NCI-H146 treated with DMSO at 0.1 percent for 48 hours (cell line): ENCODE data around the gene CRTC3.

ENCODE experiments used
- DNase-seq: peaks from one replicate; lab custom pipeline; 2025; ENCODE audit not compliant: unreplicated experiment; lab: John Stamatoyannopoulos, UW

CRTC3 gene

DNA sequence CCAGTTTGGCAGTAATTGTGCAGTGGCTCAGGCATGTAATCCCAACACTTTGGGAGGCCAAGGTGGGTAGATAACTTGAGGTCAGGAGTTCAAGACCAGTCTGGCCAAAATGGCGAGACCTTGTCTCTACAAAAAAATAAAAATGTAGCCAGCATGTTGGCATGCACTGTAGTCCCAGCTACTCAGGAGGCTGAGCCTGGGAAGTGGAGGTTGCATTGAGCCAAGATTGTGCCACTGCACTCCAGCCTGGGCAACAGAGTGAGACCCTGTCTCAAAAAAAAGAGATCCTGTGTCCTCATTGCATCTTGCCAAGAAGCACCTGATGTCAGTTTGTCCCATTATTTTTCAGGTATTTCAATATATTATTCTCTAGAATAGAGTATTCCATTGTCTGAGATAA is 61.8 kb downstream of the CRTC3 start:
- DNase-seq = no peak

DNA sequence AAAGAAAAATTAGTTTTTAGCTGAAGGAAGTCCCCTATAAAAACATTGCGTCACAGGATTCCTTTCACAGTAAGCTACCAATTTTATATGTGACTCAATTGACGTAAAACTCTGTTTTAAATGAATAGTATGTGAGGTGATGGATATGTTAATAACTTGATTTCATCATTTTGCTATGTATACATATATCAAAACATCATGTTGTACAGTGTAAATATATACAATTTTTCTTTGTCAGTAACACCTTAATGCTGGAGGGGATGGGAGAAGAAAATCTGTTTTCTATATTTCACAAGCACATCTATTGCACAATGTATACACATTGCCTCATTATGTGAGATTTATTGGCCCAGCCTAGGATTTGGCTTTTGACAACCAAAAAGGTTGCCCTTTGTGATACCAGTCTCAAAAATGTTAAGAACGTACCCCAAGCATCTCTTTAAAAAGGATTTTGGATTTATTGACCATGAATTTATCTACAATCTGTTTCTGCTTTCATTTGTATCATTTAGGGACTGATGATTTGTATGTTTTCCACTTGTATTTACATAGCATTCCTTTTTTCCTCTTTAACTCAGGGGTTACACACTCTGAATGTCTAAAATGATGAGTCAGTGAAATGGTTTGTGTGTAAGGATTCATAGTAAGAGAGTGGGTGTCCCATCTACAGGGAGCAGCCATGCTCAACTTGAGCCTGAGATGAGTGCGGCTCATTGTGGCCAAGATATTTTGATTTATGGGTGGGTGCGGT is 62.6 kb downstream of the CRTC3 start:
- DNase-seq = no peak

DNA sequence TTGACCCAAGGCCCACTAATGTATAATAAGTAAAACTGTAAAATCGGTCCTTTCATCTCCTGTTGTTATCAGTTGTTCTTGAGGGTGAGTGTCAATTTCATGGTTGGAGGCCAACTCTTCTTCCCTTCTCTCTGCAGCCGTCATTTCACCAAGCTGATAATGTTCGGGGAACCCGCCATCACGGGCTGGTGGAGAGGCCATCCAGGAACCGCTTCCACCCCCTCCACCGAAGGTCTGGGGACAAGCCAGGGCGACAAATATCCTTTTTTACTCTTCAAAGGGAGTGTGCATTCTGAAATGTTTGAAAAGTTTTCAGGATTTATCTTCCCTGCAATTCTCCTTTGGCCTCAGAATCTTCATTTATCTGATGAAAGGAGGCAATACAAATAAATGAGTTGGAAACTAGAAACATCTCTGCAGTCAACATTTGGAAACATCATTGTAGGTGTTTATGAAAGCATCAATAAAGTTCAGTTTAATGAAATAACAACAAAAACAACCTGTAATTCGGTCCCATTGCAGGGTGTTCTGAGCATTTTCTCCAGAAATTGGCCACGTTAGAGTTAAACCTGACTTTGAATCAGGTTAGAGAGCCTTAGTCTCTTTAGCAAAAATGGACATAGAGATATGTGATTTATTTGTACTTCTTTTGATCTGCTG is 63.9 kb downstream of the CRTC3 start:
- no peak for DNase-seq

DNA sequence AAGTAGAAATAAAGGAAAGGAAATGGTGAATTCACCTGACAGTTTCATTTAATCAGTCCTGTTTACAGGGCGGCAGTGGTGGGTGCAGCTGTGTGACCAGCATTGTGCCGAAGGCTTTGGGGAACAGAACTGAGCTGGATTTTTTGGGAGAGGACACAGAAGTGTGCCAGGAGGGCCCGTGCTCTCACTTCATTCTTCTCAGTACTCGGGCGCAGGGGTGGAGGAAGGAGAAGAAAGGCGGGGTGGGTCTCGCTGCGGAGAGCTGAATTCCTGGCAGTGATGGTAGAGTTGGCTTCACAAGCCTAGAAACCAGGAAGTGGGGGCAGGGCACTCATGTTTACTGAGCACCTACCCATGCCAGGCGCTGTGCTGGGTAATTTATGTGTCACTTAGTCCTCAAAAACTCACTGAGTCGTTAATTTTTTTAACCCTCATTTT is 64.6 kb downstream of the CRTC3 start:
- no peak for DNase-seq

DNA sequence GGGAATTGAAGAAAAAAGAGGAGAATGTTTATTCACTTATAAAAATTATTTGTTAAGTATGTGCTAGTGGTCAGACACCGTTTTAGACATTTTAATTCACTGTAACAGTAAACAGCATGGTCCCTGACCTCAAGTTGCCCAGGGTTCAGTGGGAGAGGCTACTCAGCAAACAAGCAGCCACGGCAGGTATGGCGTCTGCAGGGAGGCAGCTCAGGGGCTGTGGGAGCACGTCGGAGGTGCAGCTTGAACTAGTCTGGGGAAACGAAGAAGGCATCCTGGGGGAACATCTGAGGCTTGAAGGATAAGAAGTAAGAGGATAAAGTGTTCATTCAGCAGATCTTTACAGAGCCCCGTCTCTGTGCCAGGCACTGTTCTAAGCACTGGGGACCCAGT is 66.0 kb downstream of the CRTC3 start:
- no peak for DNase-seq

DNA sequence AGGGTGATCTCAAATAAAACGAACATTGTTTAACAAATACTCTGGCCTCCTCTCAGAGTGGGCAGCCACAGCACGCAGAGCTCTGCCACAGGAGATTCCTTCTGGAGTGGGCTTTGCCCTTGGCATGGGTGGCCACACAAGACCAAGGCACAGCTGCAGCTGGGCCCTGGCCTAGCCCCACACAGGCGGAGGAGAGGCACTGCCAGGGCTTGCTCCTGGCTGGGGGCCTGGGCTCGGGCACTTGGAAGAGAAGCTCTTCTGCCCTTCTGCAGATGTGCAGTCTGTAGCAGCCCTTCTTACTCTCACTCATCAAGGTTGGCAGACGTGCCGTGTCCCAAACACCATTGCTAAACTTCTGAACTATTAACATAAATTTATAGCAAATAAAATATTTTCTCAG is 67.2 kb downstream of the CRTC3 start:
- DNase-seq = no peak

DNA sequence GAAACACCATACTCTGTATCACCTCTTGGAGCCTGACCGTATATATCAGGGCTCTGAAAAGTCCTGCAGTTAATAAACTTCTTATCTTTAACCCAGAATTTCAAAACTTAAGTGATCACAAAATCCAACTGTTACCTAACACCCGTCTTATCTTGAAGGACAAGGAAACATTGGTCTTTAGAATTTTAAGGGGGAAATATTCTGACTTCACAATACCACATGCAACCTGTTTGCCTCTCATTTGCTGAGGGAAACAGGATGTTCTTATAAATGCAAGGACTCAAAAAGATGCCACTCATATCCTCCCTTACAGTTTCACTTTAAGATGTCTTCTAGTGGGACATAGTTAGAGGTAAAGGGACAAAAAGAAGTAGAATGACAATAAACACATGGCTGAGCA is 67.9 kb downstream of the CRTC3 start:
- DNase-seq = no peak

DNA sequence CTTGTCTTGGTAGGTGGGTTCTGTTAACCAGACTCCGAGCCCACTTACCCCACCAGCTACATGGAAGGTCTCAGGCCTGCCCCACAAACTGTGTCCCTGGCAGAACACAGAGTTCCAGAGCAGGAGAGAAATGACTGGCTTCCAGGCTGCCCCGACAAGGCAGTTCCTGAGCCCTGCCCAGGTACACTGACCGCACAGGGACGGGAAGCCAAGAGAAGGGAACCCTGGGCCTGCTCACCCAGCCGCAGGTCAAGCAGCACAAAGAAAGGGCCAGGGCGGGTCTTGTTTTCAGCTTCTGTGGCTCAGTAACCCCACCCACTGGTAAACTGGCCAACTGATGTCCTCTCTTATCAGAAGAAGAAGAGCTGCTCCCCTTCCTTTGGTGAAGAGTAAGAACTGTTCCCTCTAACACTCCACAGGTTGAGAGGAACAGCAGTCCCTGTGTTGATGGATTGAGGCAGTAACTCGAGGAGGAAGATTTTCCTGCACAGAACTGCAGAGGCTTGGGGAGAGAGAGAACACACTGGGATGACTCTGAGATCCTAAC is 68.4 kb downstream of the CRTC3 start:
- no peak for DNase-seq

DNA sequence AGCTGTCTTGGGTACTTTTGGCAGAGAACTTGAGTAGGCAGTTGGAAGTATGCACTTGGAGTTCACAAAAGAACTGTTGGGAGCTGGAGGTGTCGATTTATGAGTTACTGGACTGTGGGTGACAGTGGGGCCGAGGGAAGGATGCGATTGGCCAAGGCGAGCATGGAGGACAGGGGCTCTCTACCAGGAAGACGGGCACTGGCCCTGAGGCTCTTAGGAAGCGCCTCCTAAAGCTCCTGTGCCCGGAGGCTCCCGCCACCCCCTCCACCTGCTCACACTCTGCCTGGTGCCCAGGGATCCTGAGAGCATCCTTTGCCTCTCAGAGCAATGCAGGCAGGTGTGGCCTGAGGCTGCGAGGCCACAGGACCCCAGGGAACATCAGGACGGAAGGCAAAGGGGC is 69.0 kb downstream of the CRTC3 start:
- no peak for DNase-seq

DNA sequence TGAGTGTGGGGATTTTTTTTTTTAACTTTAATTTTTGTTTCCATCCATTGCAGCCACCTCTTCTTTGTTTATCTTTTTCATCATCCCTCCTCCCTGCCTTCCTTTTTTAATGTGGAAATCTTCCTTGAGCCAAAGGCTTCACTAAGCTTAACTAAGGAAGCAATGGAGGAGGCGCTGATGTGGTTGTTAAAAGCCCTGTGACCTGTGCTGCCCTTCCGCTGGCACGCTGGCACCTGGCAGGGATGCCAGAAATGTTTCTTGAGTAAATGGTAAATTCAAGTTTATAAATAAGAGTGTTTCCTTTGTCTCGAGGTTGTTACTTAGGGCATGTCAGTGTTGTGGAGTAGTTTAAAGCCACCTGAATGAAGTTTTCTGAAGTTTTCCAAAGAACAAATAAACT is 69.4 kb downstream of the CRTC3 start:
- DNase-seq = no peak

DNA sequence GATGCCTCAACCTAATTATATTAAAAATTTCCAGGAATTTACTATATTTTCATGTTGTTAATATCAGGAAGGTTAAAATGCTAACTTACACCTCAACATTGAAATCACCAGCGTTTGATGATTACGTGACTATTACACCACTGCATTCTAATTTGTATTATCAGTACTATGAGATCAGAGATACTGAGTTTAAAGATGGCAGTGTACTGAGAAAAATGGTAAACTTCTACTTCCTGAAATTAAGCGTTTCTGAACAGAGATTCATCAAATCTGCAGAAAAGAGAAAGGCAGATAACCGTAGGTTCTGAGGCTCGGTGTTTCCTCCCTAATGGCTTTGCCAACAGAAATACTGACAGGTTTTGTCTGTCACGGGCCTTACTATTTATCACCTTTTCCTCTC is 69.9 kb downstream of the CRTC3 start:
- no peak for DNase-seq

DNA sequence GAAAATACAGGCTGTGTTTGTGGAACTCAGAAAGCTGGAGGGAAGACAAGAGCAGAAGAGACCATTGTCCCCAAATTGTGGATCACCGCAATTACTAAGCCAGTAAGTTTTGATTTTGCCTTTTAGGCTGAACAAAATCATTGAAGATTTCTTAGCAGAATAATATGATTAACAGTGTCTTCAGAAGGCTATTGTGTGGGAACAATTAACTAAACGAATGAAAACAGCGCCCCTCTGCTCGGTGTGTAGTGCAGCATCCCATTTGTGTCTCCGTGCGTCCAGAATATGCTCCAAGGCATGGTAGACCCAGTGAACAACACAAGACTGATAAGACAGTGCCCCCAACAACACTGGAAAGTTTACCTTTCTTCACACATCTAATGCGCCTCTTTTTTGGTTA is 71.2 kb downstream of the CRTC3 start:
- no peak for DNase-seq

DNA sequence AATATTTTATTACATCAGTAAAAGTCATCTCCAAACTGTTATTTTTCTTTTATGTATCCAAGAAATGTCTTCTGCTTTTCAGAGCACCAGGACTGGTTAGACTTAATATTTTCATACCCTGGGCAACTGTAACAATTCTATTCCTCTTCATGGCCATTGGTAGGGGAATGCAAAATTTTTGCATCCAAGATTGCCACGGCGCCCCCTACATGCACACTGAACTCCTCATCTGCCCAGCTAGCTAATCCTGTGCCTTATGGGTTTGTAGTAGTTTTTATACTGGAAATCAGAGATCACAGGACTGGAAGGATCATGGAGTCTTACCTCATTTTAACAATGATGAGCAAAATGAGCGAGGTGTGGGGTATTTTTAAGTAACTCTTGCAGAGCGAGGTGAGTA is 74.2 kb downstream of the CRTC3 start:
- DNase-seq = no peak

DNA sequence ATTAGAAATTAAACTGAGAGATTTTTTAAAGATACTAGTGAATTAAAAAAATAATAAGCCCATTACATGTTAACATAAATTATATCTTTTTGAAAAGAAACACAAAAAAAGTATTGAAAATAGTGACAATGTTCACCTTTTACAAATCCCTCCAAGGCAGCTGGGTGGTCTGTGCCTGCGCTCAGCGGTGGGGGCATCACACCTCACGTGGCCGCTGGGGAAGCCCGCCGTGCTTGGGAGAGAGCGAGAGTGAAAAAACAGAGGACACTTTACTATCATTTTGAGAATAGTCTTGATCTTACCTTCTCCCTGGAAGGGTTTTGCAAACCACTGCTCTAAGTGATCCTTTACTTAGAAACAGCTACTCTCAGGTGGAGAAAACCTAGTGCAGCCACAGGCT is 76.9 kb downstream of the CRTC3 start:
- no peak for DNase-seq

DNA sequence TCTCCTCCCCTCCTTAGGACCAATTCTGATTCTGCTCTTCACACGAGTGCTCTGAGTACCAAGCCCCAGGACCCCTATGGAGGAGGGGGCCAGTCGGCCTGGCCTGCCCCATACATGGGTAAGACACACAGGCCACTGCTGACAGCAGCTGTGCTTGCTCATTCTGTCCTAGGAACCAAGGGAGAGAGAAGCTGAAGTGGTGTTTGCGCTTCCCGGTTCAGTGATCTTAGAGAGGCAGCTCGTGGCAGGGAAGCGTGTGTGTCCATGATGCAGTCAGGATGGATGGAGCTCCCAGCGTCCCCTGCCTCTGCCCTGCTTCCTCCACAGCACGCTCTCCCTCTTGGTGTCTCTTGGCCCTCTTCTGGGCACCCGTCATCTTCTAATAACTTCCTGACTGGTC is 77.6 kb downstream of the CRTC3 start:
- DNase-seq = no peak

DNA sequence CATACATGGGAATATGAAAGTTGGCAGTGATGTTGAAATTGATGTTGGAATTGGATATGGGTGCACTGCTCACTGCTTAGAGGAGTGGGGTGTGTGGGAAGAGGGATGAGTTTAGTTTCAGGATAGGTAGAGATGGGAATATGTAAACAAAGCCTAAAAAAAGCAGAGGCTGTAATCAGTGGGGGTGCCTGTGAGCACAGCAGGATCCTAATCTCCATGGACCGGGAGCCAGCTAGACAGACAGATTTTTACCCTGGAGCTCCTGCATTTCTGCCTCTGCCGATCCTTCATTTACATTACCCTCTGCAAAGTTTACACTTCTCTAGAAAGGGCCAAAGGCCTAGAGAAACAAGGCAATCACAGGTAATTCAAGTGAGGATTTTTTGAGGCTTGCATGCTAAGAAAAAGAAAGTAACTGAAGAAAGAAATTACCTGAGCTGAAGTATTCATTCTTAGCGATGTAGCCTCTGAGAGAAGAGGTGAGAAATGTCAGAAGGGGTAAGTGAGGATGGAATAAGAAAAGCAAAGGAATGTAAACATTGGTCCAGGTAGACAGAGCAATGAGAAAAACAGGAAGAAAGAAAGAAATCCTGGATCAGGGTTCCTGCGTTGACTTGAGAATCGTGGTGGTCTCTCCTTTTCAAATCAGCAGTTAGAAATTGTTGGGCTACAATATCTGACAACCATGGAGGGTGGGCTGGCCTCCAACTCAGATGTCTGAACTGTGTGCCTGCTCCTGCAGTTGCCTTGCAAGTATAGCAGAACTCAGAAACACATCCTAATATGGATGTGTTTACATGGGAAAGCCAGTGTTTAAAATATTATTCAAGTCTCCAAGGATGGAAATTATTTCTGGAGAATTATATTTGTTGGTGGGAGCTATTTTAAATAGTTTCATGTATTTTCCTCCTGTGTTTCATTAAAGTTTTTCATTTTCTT is 79.8 kb downstream of the CRTC3 start:
- no peak for DNase-seq

DNA sequence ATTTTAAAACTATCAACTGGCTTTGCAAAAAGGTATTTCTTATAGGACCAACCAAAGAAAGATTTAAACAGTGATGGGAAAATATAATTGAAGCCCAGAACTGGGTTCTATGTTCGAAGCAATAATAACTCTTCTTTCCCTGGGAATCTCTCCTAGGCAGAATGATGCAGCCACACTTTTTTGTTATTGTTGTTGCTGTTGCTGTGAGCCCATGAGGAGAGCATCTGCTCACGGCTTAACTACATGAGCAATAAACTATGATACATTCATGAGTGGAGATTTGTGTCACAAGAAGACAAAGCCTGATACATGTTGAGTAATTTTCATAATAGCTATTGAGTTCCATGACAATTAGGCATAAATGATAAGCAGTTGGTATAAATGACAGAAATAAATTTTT is 80.5 kb downstream of the CRTC3 start:
- no peak for DNase-seq

DNA sequence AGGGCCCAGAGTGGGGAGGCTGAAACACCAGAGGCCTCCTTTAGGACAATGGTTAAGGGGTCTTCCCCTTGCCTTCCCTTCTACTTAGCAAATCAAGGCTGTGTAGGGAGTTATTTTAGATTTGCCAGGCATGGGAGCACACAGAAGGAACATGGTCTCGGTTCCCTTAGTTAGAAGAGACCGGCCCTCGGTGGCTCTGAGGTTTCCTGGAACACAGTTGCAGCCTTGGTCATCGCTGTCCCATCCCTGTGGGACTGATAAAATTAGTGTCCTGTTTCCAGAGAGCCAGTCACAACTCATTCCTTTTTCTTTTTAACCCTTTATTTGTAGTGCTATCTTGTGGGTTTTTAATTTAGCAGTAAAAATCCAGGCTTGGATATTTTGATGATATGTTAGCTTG is 81.4 kb downstream of the CRTC3 start:
- no peak for DNase-seq

DNA sequence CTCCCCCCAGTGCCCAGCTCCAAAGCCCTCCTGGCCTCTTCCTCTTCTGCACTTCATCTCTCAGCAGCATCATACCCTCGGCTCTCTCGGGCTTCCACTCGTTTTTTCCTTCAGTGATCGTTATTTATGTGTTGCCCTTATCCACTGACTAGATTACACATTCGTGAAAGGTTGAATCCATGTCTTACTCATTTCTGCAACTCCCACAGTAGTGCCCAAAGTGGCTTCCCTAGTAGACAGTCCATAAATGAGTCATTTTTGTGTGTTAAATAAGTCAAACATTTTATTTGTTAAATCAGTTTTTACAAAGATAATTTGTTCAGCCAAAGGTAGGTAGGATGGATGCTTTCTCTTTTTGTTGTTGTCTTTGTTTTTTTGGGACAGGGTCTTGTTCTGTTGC is 87.4 kb downstream of the CRTC3 start:
- no peak for DNase-seq

DNA sequence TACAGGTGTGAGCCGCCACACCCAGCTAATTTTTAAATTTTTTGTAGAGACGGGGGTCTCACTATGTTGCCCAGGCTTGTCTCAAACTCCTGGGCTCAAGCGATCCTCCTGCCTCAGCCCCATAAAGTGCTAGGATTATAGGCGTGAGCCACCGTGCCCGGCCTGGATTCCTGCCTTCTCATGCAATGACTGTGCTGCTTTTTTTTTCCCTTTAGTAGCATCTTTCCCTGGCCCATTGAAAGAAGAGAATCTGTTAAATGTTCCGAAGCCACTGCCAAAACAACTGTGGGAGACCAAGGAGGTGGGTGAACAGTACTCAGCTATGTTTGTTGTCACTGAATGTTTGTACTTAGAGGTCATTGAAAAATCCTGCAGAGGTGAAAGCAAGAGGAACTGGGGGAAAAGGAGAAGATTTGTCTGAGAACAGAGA is 88.0 kb downstream of the CRTC3 start:
- DNase-seq = no peak

DNA sequence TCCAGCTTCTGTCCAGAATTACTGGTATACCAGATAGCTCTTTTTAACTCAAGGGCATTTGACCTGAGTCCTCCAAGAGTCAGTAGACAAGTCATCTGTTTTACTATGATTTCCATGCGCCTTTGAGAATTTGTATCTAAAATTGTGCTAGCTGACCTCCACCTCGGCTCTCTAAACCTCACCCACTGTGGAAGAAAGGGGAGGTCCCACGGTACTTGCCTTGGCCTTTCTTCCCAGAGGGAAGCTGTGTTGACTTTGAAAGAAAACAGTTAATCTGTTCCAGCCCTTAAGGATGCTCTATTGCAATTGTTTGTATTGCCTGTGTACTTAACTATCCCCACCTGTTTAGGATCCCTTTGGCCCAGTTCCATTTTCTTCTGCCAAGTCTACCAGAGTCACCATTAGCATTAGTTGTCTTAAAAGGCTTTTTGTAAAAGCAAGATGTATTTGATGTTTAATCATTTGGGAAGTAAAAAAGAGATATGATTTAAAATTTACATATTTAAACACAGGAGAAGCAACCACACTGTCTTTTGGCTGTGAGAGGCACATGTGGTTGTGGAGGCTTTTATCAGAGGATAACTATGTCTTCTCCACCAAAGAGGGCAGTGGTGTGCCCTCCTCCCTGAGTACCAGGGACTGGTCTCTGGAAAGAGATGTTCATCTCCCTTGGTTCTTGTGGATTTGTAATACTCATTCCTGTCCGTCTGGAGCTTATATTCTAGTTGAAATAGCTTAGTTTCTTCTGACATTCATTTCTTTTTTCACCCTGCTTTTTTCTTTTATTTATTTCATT is 88.8 kb downstream of the CRTC3 start:
- DNase-seq = no peak
